Measurements from ENCODE around the gene DMD. TPM values are rescaled to one million over a fixed set of nuclear protein-coding genes. Genes with fewer than 3 reads are reported as not detected.
A peak's percentile ranks its signal among the peaks of the same experiment; 100 is the strongest.

DMD gene
- total and polyA plus RNA-seq, 12 donors, result 28.5 to 228 (median 168) TPM

- no peaks in the 10 kb centered on the region for H3K9me3 ChIP-seq
- no peaks in the 10 kb centered on the region for H3K36me3 ChIP-seq
- H3K4me1 ChIP-seq, result no peaks in the 10 kb centered on the region
- H3K27me3 ChIP-seq, result no peaks in the 10 kb centered on the region
- intact Hi-C loops (cut with DNase I), result no loop called here
- 86 to 88% methylated on average over 6 of the region's 6 CpGs for WGBS, 2 donors
- no peak overlapping the region for H3K27ac ChIP-seq
- TF ChIP-seq, protein P1, sequence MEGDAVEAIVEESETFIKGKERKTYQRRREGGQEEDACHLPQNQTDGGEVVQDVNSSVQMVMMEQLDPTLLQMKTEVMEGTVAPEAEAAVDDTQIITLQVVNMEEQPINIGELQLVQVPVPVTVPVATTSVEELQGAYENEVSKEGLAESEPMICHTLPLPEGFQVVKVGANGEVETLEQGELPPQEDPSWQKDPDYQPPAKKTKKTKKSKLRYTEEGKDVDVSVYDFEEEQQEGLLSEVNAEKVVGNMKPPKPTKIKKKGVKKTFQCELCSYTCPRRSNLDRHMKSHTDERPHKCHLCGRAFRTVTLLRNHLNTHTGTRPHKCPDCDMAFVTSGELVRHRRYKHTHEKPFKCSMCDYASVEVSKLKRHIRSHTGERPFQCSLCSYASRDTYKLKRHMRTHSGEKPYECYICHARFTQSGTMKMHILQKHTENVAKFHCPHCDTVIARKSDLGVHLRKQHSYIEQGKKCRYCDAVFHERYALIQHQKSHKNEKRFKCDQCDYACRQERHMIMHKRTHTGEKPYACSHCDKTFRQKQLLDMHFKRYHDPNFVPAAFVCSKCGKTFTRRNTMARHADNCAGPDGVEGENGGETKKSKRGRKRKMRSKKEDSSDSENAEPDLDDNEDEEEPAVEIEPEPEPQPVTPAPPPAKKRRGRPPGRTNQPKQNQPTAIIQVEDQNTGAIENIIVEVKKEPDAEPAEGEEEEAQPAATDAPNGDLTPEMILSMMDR (IDR thresholded peaks at IDR 0.05), result no peak
- DNase-seq (no peak), ATAC-seq (no peak)
- no peak overlapping the region for H3K4me3 ChIP-seq
These were observed 1020.0 kb downstream of the DMD start for GRCh38 chrX:32191316-32191715.

GRCh38 chrX:32185160-32185559 is 1026.2 kb downstream of the DMD start:
- H3K4me3 ChIP-seq, result no peak overlapping the region
- TF ChIP-seq, protein P1 (IDR thresholded peaks at IDR 0.05), result no peak
- no peaks in the 10 kb centered on the region for H3K36me3 ChIP-seq
- intact Hi-C loops (cut with DNase I), result no loop called here
- DNase-seq, result no peak
- no peak overlapping the region for H3K27ac ChIP-seq
- H3K9me3 ChIP-seq, result no peaks in the 10 kb centered on the region
- ATAC-seq, result no peak
- H3K4me1 ChIP-seq, result no peaks in the 10 kb centered on the region
- WGBS, 2 donors, result 74 to 83% methylated on average over 2 of the region's 2 CpGs
- no peaks in the 10 kb centered on the region for H3K27me3 ChIP-seq

DNA sequence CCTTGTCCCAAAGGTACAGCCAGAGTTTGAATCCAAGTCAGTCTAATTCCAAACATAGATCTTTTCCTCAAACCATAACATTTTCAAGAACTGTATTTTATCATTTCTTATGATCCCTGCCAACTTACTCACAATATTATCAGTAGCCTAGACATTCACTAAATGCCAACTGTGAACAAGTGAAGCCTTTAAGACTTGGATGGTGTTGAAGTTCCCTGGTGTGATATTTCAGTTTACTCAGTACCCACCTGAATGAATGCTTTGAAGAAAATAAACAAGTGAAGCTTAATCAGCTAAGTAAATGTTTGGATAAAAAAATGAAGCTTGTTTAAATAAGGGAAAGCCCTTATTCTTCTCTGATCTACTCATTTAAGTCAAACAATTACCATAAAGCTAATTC is 1028.3 kb downstream of the DMD start:
- intact Hi-C loops (cut with DNase I), result no loop called here
- Histone ChIP-seq H3K27ac (no peak overlapping the region), H3K9me3 (no peaks in the 10 kb centered on the region), H3K4me3 (no peak overlapping the region), H3K36me3 (no peaks in the 10 kb centered on the region), H3K4me1 (no peaks in the 10 kb centered on the region), H3K27me3 (no peaks in the 10 kb centered on the region)
- TF ChIP-seq, protein P1 (IDR thresholded peaks at IDR 0.05), result no peak
- DNase-seq, result no peak
- no peak for ATAC-seq

- H3K9me3 ChIP-seq, result peaks cover 0 to 9% (median 0%) of the 10 kb centered on the region in 11 donors
- no peaks in the 10 kb centered on the region for H3K36me3 ChIP-seq
- H3K27me3 ChIP-seq, result no peaks in the 10 kb centered on the region
- 81% methylated on average over 5 of the region's 5 CpGs for WGBS, 2 donors
- no peak overlapping the region for H3K4me3 ChIP-seq
- DNase-seq (no peak), ATAC-seq (peak in 1 of 8 donors; percentile 51)
- H3K4me1 ChIP-seq, result no peaks in the 10 kb centered on the region
- H3K27ac ChIP-seq, result no peak overlapping the region
- TF ChIP-seq, protein P1 (IDR thresholded peaks at IDR 0.05), result no peak
- intact Hi-C loops (cut with DNase I), result no loop called here
These were observed 1034.8 kb downstream of the DMD start for GRCh38 chrX:32176510-32176909.

DNA sequence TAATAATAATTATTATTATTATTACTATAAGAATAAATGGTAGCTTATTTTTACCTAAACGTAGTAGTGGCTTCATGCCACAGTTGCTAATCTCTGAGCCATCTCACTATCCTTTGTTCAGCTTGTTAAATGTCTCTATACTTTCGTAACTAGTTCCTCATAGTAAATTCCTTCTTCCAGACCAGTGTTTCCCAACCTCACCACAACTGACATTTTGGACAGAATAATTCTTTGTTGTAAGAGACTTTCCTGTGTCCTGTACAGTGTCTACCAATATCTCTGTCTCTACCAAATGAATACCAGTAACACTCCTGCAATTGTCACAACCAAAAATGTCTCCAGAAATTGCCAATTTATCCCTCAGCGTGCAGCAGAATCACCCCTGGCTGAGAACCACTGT is 1040.9 kb downstream of the DMD start:
- intact Hi-C loops (cut with DNase I), result no loop called here

More for the DNA sequence above, 1040.9 kb downstream of the DMD start:
- Histone ChIP-seq H3K4me3 (no peak overlapping the region), H3K36me3 (no peaks in the 10 kb centered on the region), H3K27me3 (no peaks in the 10 kb centered on the region), H3K4me1 (no peaks in the 10 kb centered on the region), H3K27ac (no peak overlapping the region), H3K9me3 (peaks cover 0 to 3% (median 0%) of the 10 kb centered on the region in 11 donors)
- TF ChIP-seq, protein P1 (IDR thresholded peaks at IDR 0.05), result no peak
- ATAC-seq (no peak), DNase-seq (no peak)
- WGBS, 2 donors, result 76 to 83% methylated on average over 3 of the region's 3 CpGs
